ENCODE results near the gene INO80.

GRCh38 chr15:40982855-40983254 lies 133.2 kb downstream of the INO80 start:
- TF ChIP-seq POLR2A (IDR thresholded peaks at IDR 0.05) = no peak
- no peak for TF ChIP-seq CTCF (IDR thresholded peaks at IDR 0.05 in 4 of 5, conservative IDR thresholded peaks at IDR 0.05 in 1 of 5)
